Left lung (tissue), 10 donors: Measurements from ENCODE around the gene ADA. TPM values are rescaled to one million over a fixed set of nuclear protein-coding genes. Genes with fewer than 3 reads are reported as not detected.

Source experiments
- ATAC-seq: fragments of 200-7000 bp; cut with Tn5 transposase; one replicate; pipeline ENCODE4 v1.9.1; 2020; ENCODE audit warnings: moderate library complexity
- DNase-seq, 4 donors: peaks; one replicate each; pipeline ENCODE4 v3.0.0-alpha.2; 2013 to 2020
- H3K27ac ChIP-seq, 2 donors: fragments of 200-600 bp; sonication (generic) in 1 of 2; one replicate each; pipeline versions ENCODE4 v1.5.0 to v1.8.0; 2020 to 2021
- H3K27me3 ChIP-seq, 2 donors: fragments of 200-600 bp; sonication (generic) in 1 of 2; one replicate each; pipeline versions ENCODE4 v1.5.0 to v1.8.0; 2020 to 2021
- H3K36me3 ChIP-seq, 2 donors: fragments of 200-600 bp; sonication (generic) in 1 of 2; one replicate each; pipeline versions ENCODE4 v1.5.0 to v1.8.0; 2020 to 2021
- H3K4me1 ChIP-seq, 2 donors: fragments of 200-600 bp; one replicate each; pipeline ENCODE4 v1.8.0; 2021
- H3K4me3 ChIP-seq, 2 donors: fragments of 200-600 bp; sonication (generic) in 1 of 2; one replicate each; pipeline versions ENCODE4 v1.5.0 to v1.8.0; 2020 to 2021; ENCODE audit warnings: mild to moderate bottlenecking in 1 of 2
- H3K9me3 ChIP-seq, 2 donors: fragments of 200-600 bp; sonication (generic) in 1 of 2; one replicate each; pipeline versions ENCODE4 v1.5.0 to v1.8.0; 2020 to 2021
- CTCF ChIP-seq, 2 donors: fragments of 200-600 bp; sonication (generic) in 1 of 2; IDR thresholded peaks; one replicate each; pipeline versions ENCODE4 v1.5.0 to v1.8.0; 2021; ENCODE audit warnings: antibody characterized with exemption in 2 of 2
- intact Hi-C, 2 donors: fragments of 100-400 bp; cut with DNase I; formaldehyde crosslinking; loops; one replicate each; pipeline versions ENCODE4 v1.11.2 to v1.14.2; 2022
- polyA plus RNA-seq, 6 donors: library from polyadenylated mRNA; unstranded; fragments of 120-200 nt; gene quantifications; one replicate each; pipeline ENCODE4 v1.2.1, GENCODE V29; 2013; ENCODE audit not compliant: insufficient read length in 6 of 6
- total RNA-seq, 2 donors: library from RNA; stranded (reverse); fragmentation: NEBNext Ultra II Directional; extraction: Animal tissue kit (Norgen Biotek cat#: 25700); gene quantifications; one replicate each; pipeline ENCODE4 v1.2.1, GENCODE V29; 2021
- donor health status: DM: no; HTN: yes; CAD: no.
- donor health status: DM: no; HTN: no; CAD: no.

Gene ADA
- total and polyA plus RNA-seq, 8 donors = 5.4 to 15.5 (median 6.9) TPM

- intact Hi-C loops = no loop called here
- ATAC-seq (no peak), DNase-seq (no peak)
- no peaks in the 10 kb centered on the region for H3K9me3 ChIP-seq
- H3K27ac ChIP-seq = peak overlapping the region; percentile 33 to 47
- TF ChIP-seq CTCF (IDR thresholded peaks at IDR 0.05) = no peak
- no peak overlapping the region for H3K4me3 ChIP-seq
- no peaks in the 10 kb centered on the region for H3K36me3 ChIP-seq
- H3K4me1 ChIP-seq = peaks cover 7 to 54% of the 10 kb centered on the region in 2 donors
- no peaks in the 10 kb centered on the region for H3K27me3 ChIP-seq
Observed at GRCh38 chr20:44579313-44580081, 72.0 kb downstream of the ADA start.

- ATAC-seq (peak; percentile 60), DNase-seq (no peak)
- Histone ChIP-seq H3K4me3 (no peak overlapping the region), H3K9me3 (no peaks in the 10 kb centered on the region), H3K27me3 (no peaks in the 10 kb centered on the region), H3K36me3 (no peaks in the 10 kb centered on the region), H3K27ac (peak overlapping the region; percentile 41 to 48), H3K4me1 (peaks cover 16 to 63% of the 10 kb centered on the region in 2 donors)
- intact Hi-C loops = no loop called here
- peak in 1 of 2 donors; percentile 11 for TF ChIP-seq CTCF (IDR thresholded peaks at IDR 0.05)
Observed at GRCh38 chr20:44576297-44576696, 75.2 kb downstream of the ADA start.

- Histone ChIP-seq H3K36me3 (no peaks in the 10 kb centered on the region), H3K9me3 (no peaks in the 10 kb centered on the region), H3K4me1 (peaks cover 13 to 45% of the 10 kb centered on the region in 2 donors), H3K27me3 (no peaks in the 10 kb centered on the region), H3K27ac (no peak overlapping the region), H3K4me3 (no peak overlapping the region)
- intact Hi-C loops = no loop called here
- DNase-seq = no peak
- no peak for TF ChIP-seq CTCF (IDR thresholded peaks at IDR 0.05)
- ATAC-seq = no peak
Observed at GRCh38 chr20:44574372-44574771, 77.1 kb downstream of the ADA start.

- no peaks in the 10 kb centered on the region for H3K9me3 ChIP-seq
- no peak for TF ChIP-seq CTCF (IDR thresholded peaks at IDR 0.05)
- H3K27ac ChIP-seq = peak overlapping the region; percentile 55 to 78
- no peak overlapping the region for H3K4me3 ChIP-seq
- ATAC-seq = no peak
- peaks cover 13 to 42% of the 10 kb centered on the region in 2 donors for H3K4me1 ChIP-seq
- no peak for DNase-seq
- H3K36me3 ChIP-seq = no peaks in the 10 kb centered on the region
- intact Hi-C loops = no loop called here
- H3K27me3 ChIP-seq = no peaks in the 10 kb centered on the region
Observed at GRCh38 chr20:44573501-44573869, 78.0 kb downstream of the ADA start.

GRCh38 chr20:44572551-44573500, 78.7 kb downstream of the ADA start:
- H3K27me3 ChIP-seq = no peaks in the 10 kb centered on the region
- no peaks in the 10 kb centered on the region for H3K36me3 ChIP-seq
- H3K4me1 ChIP-seq = peaks cover 13 to 42% of the 10 kb centered on the region in 2 donors
- ATAC-seq (peak; percentile 58), DNase-seq (peak in 2 of 4 donors; percentile 54 to 56)
- intact Hi-C loops = no loop called here
- H3K4me3 ChIP-seq = no peak overlapping the region
- peak overlapping the region; percentile 55 to 78 for H3K27ac ChIP-seq
- no peak for TF ChIP-seq CTCF (IDR thresholded peaks at IDR 0.05)
- H3K9me3 ChIP-seq = no peaks in the 10 kb centered on the region
